ENCODE data around the gene VRK1. TPM values are rescaled to one million over a fixed set of nuclear protein-coding genes. Genes with fewer than 3 reads are reported as not detected.

Gene VRK1
- total and polyA plus RNA-seq, 9 donors, result 7.8 to 31.7 (median 16.9) TPM

GRCh38 chr14:96894966-96895365, 97.8 kb downstream of the VRK1 start:
- H3K4me1 ChIP-seq (ENCODE audit: insufficient read depth), result no peaks in the 10 kb centered on the region
- H3K36me3 ChIP-seq, result no peaks in the 10 kb centered on the region
- TF ChIP-seq EP300 (IDR thresholded peaks at IDR 0.05), result no peak
- no peak for TF ChIP-seq CTCF (IDR thresholded peaks at IDR 0.05)
- no peak for TF ChIP-seq POLR2A (IDR thresholded peaks at IDR 0.05)
- H3K27ac ChIP-seq, result no peak overlapping the region
- no peak for DNase-seq
- no peaks in the 10 kb centered on the region for H3K9me3 ChIP-seq
- no peaks in the 10 kb centered on the region for H3K27me3 ChIP-seq
- intact Hi-C loops (cut with DNase I), result no loop called here
- WGBS, 3 donors, result 79 to 93% (median 85%) methylated on average over 8 of the region's 8 CpGs
- H3K4me3 ChIP-seq, result no peak overlapping the region

GRCh38 chr14:96895658-96896271, 98.6 kb downstream of the VRK1 start:
- intact Hi-C loops (cut with DNase I), result no loop called here
- no peak for DNase-seq
- Histone ChIP-seq H3K4me1 (ENCODE audit: insufficient read depth) (no peaks in the 10 kb centered on the region), H3K4me3 (no peak overlapping the region), H3K9me3 (no peaks in the 10 kb centered on the region), H3K27ac (no peak overlapping the region), H3K27me3 (no peaks in the 10 kb centered on the region), H3K36me3 (no peaks in the 10 kb centered on the region)
- TF ChIP-seq CTCF (IDR thresholded peaks at IDR 0.05) (no peak), POLR2A (IDR thresholded peaks at IDR 0.05) (no peak), EP300 (IDR thresholded peaks at IDR 0.05) (no peak)
- 95 to 96% (median 95%) methylated on average over 5 of the region's 5 CpGs for WGBS, 3 donors

- TF ChIP-seq EP300 (IDR thresholded peaks at IDR 0.05) (no peak), POLR2A (IDR thresholded peaks at IDR 0.05) (no peak), CTCF (IDR thresholded peaks at IDR 0.05) (no peak)
- WGBS, 3 donors, result 88 to 96% (median 91%) methylated on average over 5 of the region's 5 CpGs
- Histone ChIP-seq H3K9me3 (no peaks in the 10 kb centered on the region), H3K27ac (no peak overlapping the region), H3K4me1 (ENCODE audit: insufficient read depth) (no peaks in the 10 kb centered on the region), H3K36me3 (no peaks in the 10 kb centered on the region), H3K27me3 (no peaks in the 10 kb centered on the region), H3K4me3 (no peak overlapping the region)
- intact Hi-C loops (cut with DNase I), result no loop called here
- no peak for DNase-seq
Observed at GRCh38 chr14:96897184-96897583, 100.0 kb downstream of the VRK1 start.

- no peak overlapping the region for H3K4me3 ChIP-seq
- no peaks in the 10 kb centered on the region for H3K36me3 ChIP-seq
- H3K9me3 ChIP-seq, result no peaks in the 10 kb centered on the region
- TF ChIP-seq CTCF (IDR thresholded peaks at IDR 0.05), result no peak
- no peak for TF ChIP-seq EP300 (IDR thresholded peaks at IDR 0.05)
- no peak for TF ChIP-seq POLR2A (IDR thresholded peaks at IDR 0.05)
- no peaks in the 10 kb centered on the region for H3K27me3 ChIP-seq
- no peak for DNase-seq
- intact Hi-C loops (cut with DNase I), result no loop called here
- no peaks in the 10 kb centered on the region for H3K4me1 ChIP-seq (ENCODE audit: insufficient read depth)
- 87 to 91% (median 87%) methylated on average over 3 of the region's 3 CpGs for WGBS, 3 donors
- no peak overlapping the region for H3K27ac ChIP-seq
Observed at GRCh38 chr14:96901227-96901626, 104.0 kb downstream of the VRK1 start.

All from ovary (tissue), 9 donors.